ENCODE measurements around the gene SEMA6D.

Gene SEMA6D

GRCh38 chr15:47762621-47763020 lies 45.3 kb downstream of the SEMA6D start:
- no peak overlapping the region for H3K27ac ChIP-seq (ENCODE audit: low read length)
- no peak overlapping the region for H3K9ac ChIP-seq (ENCODE audit: low read depth, low read length)
- TF ChIP-seq EZH2 (IDR thresholded peaks at IDR 0.05; ENCODE audit: borderline replicate concordance, low read depth, low read length, severe bottlenecking) (no peak), CTCF (IDR thresholded peaks at IDR 0.05; ENCODE audit: borderline replicate concordance, extremely low read depth, low read length, poor library complexity, severe bottlenecking) (no peak)
- no peak for ATAC-seq (ENCODE audit: insufficient read depth, low read depth)
- no peak overlapping the region for H3K4me2 ChIP-seq (ENCODE audit: insufficient read depth, low read length)
- no peaks in the 10 kb centered on the region for H3K9me3 ChIP-seq (ENCODE audit: insufficient read depth, low read length, severe bottlenecking)
- H3K79me2 ChIP-seq (ENCODE audit: insufficient read depth, low read length), result no peaks in the 10 kb centered on the region
- no peak for DNase-seq
- H3K27me3 ChIP-seq (ENCODE audit: insufficient read depth, low read length, poor library complexity), result no peaks in the 10 kb centered on the region
- H4K20me1 ChIP-seq (ENCODE audit: insufficient read depth, low read length), result no peaks in the 10 kb centered on the region
- H3K36me3 ChIP-seq (ENCODE audit: insufficient read depth, low read length), result no peaks in the 10 kb centered on the region
- no peak overlapping the region for H3K4me3 ChIP-seq (ENCODE audit: low read depth in 1 of 2, low read length in 2 of 2)
- H2AFZ ChIP-seq (ENCODE audit: low read depth, low read length), result no peak overlapping the region
- no peaks in the 10 kb centered on the region for H3K4me1 ChIP-seq (ENCODE audit: insufficient read depth, low read length)

- H3K4me3 ChIP-seq (ENCODE audit: low read depth in 1 of 2, low read length in 2 of 2), result no peak overlapping the region
- H2AFZ ChIP-seq (ENCODE audit: low read depth, low read length), result no peak overlapping the region
- ATAC-seq (ENCODE audit: insufficient read depth, low read depth) (no peak), DNase-seq (no peak)
- H3K79me2 ChIP-seq (ENCODE audit: insufficient read depth, low read length), result no peaks in the 10 kb centered on the region
- no peaks in the 10 kb centered on the region for H3K4me1 ChIP-seq (ENCODE audit: insufficient read depth, low read length)
- H3K9ac ChIP-seq (ENCODE audit: low read depth, low read length), result no peak overlapping the region
- no peaks in the 10 kb centered on the region for H4K20me1 ChIP-seq (ENCODE audit: insufficient read depth, low read length)
- no peaks in the 10 kb centered on the region for H3K9me3 ChIP-seq (ENCODE audit: insufficient read depth, low read length, severe bottlenecking)
- H3K27ac ChIP-seq (ENCODE audit: low read length), result no peak overlapping the region
- no peak overlapping the region for H3K4me2 ChIP-seq (ENCODE audit: insufficient read depth, low read length)
- no peaks in the 10 kb centered on the region for H3K36me3 ChIP-seq (ENCODE audit: insufficient read depth, low read length)
- TF ChIP-seq EZH2 (IDR thresholded peaks at IDR 0.05; ENCODE audit: borderline replicate concordance, low read depth, low read length, severe bottlenecking), result no peak
- H3K27me3 ChIP-seq (ENCODE audit: insufficient read depth, low read length, poor library complexity), result no peaks in the 10 kb centered on the region
Observed at GRCh38 chr15:47764666-47765065, 47.4 kb downstream of the SEMA6D start.

GRCh38 chr15:47766406-47766805 lies 49.1 kb downstream of the SEMA6D start:
- Histone ChIP-seq H3K27me3 (ENCODE audit: insufficient read depth, low read length, poor library complexity) (no peaks in the 10 kb centered on the region), H3K27ac (ENCODE audit: low read length) (no peak overlapping the region), H3K4me1 (ENCODE audit: insufficient read depth, low read length) (no peaks in the 10 kb centered on the region), H2AFZ (ENCODE audit: low read depth, low read length) (no peak overlapping the region), H3K36me3 (ENCODE audit: insufficient read depth, low read length) (no peaks in the 10 kb centered on the region), H3K4me3 (ENCODE audit: low read depth in 1 of 2, low read length in 2 of 2) (no peak overlapping the region), H3K9me3 (ENCODE audit: insufficient read depth, low read length, severe bottlenecking) (no peaks in the 10 kb centered on the region), H4K20me1 (ENCODE audit: insufficient read depth, low read length) (no peaks in the 10 kb centered on the region), H3K79me2 (ENCODE audit: insufficient read depth, low read length) (no peaks in the 10 kb centered on the region), H3K4me2 (ENCODE audit: insufficient read depth, low read length) (no peak overlapping the region), H3K9ac (ENCODE audit: low read depth, low read length) (no peak overlapping the region)
- DNase-seq (no peak), ATAC-seq (ENCODE audit: insufficient read depth, low read depth) (no peak)
- TF ChIP-seq EZH2 (IDR thresholded peaks at IDR 0.05; ENCODE audit: borderline replicate concordance, low read depth, low read length, severe bottlenecking) (no peak), CTCF (IDR thresholded peaks at IDR 0.05; ENCODE audit: borderline replicate concordance, extremely low read depth, low read length, poor library complexity, severe bottlenecking) (no peak)

- no peak for DNase-seq
- Histone ChIP-seq H3K27me3 (ENCODE audit: insufficient read depth, low read length, poor library complexity) (no peaks in the 10 kb centered on the region), H2AFZ (ENCODE audit: low read depth, low read length) (no peak overlapping the region), H3K36me3 (ENCODE audit: insufficient read depth, low read length) (no peaks in the 10 kb centered on the region), H3K9ac (ENCODE audit: low read depth, low read length) (no peak overlapping the region), H3K4me2 (ENCODE audit: insufficient read depth, low read length) (no peak overlapping the region), H3K4me1 (ENCODE audit: insufficient read depth, low read length) (no peaks in the 10 kb centered on the region), H3K79me2 (ENCODE audit: insufficient read depth, low read length) (no peaks in the 10 kb centered on the region), H3K27ac (ENCODE audit: low read length) (no peak overlapping the region), H3K4me3 (ENCODE audit: low read depth in 1 of 2, low read length in 2 of 2) (no peak overlapping the region), H3K9me3 (ENCODE audit: insufficient read depth, low read length, severe bottlenecking) (no peaks in the 10 kb centered on the region), H4K20me1 (ENCODE audit: insufficient read depth, low read length) (no peaks in the 10 kb centered on the region)
- no peak for TF ChIP-seq CTCF (IDR thresholded peaks at IDR 0.05; ENCODE audit: borderline replicate concordance, extremely low read depth, low read length, poor library complexity, severe bottlenecking)
- no peak for TF ChIP-seq EZH2 (IDR thresholded peaks at IDR 0.05; ENCODE audit: borderline replicate concordance, low read depth, low read length, severe bottlenecking)
- ATAC-seq (ENCODE audit: insufficient read depth, low read depth), result no peak
Observed at GRCh38 chr15:47767035-47767434, 49.7 kb downstream of the SEMA6D start.

Measured in DND-41 (cell line).